Psoas muscle (tissue), 8 donors: ENCODE measurements around the gene MYO7A. TPM values are rescaled to one million over a fixed set of nuclear protein-coding genes. Genes with fewer than 3 reads are reported as not detected.

ENCODE experiments used
- ATAC-seq, 4 donors: fragments of 200-7000 bp; cut with Tn5 transposase; one replicate each; pipeline ENCODE4 v1.9.1; 2020; ENCODE audit warnings: moderate library complexity in 3 of 4, mild to moderate bottlenecking in 2 of 4
- DNase-seq, 2 donors: peaks; one replicate each; pipeline ENCODE4 v3.0.0-alpha.2; 2020
- H3K27ac ChIP-seq: fragments of 200-600 bp; one replicate; pipeline ENCODE4 v1.8.0; 2022
- H3K27me3 ChIP-seq, 3 donors: fragments of 200-600 bp in 1 of 3; one replicate each; pipeline versions ENCODE4 v1.6.1 to v1.8.0; 2013 to 2022; ENCODE audit warnings: low read length in 2 of 3, mild to moderate bottlenecking in 2 of 3, moderate library complexity in 1 of 3; ENCODE audit not compliant: insufficient read depth in 3 of 3
- H3K36me3 ChIP-seq, 2 donors: fragments of 200-600 bp in 1 of 2; one replicate each; pipeline versions ENCODE4 v1.6.1 to v1.8.0; 2013 to 2022; ENCODE audit warnings: low read depth in 1 of 2, mild to moderate bottlenecking in 1 of 2, moderate library complexity in 1 of 2; ENCODE audit not compliant: insufficient read depth in 1 of 2
- H3K4me1 ChIP-seq: fragments of 200-600 bp; one replicate; pipeline ENCODE4 v1.8.0; 2022
- H3K4me3 ChIP-seq: fragments of 200-600 bp; one replicate; pipeline ENCODE4 v1.8.0; 2022; ENCODE audit warnings: mild to moderate bottlenecking
- H3K9me3 ChIP-seq: fragments of 200-600 bp; one replicate; pipeline ENCODE4 v1.8.0; 2022
- WGBS, 3 donors: extraction: QIAGEN DNeasy Blood & Tissue Kit; methylation state at CpG; one replicate each; pipeline versions ENCODE4 v1.1.6 to v1.1.7; 2013; 5-methylcytosine and 5-hydroxymethylcytosine counted together
- intact Hi-C, 2 donors: fragments of 100-400 bp; cut with DNase I; formaldehyde crosslinking; loops; one replicate each; pipeline versions ENCODE4 v1.11.0 to v1.14.2; 2022
- polyA plus RNA-seq, 3 donors: library from polyadenylated mRNA; stranded (reverse); fragments of 200-250 nt; gene quantifications; one replicate each; pipeline ENCODE4 v1.2.3, GENCODE V29; 2013
- total RNA-seq, 4 donors: library from RNA; stranded (reverse); fragmentation: NEBNext Ultra II Directional in 2 of 4; extraction: Animal tissue kit (Norgen Biotek cat#: 25700) in 2 of 4; gene quantifications; one replicate each; pipeline versions ENCODE4 v1.2.1 to v1.2.4, GENCODE V29; 2021 to 2023
- TF ChIP-seq, protein P1 (sequence below): fragments of 200-600 bp; IDR thresholded peaks from one replicate; pipeline ENCODE4 v1.8.0; 2022; ENCODE audit warnings: antibody characterized with exemption
- donor health status: healthy with polysubstance abuse.
- donor health status: DM: no; HTN: no; CAD: no; lungs with moderate emphysema.
- donor health status: Bipolar disorder and iron deficiency.
- donor health status: healthy.
- donor health status: DM: yes; HTN: yes; CAD: no.
- donor health status: DM: no; HTN: no; CAD: no.
- donor health status: DM: no; HTN: no; CAD: no.
- donor health status: DM: yes; HTN: yes; CAD: no.

MYO7A gene
- total and polyA plus RNA-seq, 7 donors, result 0.62 to 3.0 (median 2.3) TPM

- TF ChIP-seq, protein P1, sequence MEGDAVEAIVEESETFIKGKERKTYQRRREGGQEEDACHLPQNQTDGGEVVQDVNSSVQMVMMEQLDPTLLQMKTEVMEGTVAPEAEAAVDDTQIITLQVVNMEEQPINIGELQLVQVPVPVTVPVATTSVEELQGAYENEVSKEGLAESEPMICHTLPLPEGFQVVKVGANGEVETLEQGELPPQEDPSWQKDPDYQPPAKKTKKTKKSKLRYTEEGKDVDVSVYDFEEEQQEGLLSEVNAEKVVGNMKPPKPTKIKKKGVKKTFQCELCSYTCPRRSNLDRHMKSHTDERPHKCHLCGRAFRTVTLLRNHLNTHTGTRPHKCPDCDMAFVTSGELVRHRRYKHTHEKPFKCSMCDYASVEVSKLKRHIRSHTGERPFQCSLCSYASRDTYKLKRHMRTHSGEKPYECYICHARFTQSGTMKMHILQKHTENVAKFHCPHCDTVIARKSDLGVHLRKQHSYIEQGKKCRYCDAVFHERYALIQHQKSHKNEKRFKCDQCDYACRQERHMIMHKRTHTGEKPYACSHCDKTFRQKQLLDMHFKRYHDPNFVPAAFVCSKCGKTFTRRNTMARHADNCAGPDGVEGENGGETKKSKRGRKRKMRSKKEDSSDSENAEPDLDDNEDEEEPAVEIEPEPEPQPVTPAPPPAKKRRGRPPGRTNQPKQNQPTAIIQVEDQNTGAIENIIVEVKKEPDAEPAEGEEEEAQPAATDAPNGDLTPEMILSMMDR, result no peak
- 94 to 97% (median 97%) methylated on average over 1 of the region's 1 CpG for WGBS, 3 donors
- DNase-seq, result no peak
- ATAC-seq, result no peak
- Histone ChIP-seq H3K4me1 (no peaks in the 10 kb centered on the region), H3K27me3 (no peaks in the 10 kb centered on the region), H3K27ac (no peak overlapping the region), H3K36me3 (no peaks in the 10 kb centered on the region), H3K9me3 (no peaks in the 10 kb centered on the region), H3K4me3 (no peak overlapping the region)
- intact Hi-C loops, result loop anchor here (5.0 to 10.0 kb wide), 4 partner anchors 59 to 262 kb away; partner anchors contain the start of gene MYO7A (in 1 of the 2)
These were observed 58.3 kb downstream of the MYO7A start for GRCh38 chr11:77186302-77186701.

DNA sequence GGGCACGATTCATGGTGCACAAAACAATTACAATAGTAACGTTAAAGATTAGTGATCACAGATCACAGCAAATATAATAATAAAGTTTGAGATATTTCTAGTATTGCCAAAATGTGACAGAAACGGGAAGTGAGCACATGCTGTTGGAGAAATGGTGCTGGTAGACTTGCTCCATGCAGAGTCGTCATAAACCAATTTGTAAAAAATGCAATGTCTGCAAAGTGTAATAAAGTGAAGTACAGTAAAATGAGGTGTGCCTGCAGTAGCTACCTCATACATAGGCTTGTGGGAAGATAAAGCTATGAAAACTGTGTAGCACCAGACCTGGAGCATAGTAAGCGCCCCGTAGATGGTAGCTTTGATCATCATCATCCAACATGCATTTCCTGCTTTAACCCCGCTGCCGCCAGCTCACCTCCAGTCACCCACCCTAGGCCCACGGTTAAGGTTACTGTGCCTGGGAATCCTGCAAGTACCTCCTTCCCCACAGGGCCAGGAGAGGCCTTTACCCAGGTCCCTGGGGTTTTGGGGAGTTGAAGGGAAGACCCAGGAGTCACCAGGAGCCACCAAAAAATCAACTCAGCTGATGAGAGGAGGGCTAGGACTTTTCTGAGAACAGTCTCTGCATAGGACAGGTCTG is 59.2 kb downstream of the MYO7A start:
- H3K9me3 ChIP-seq, result no peaks in the 10 kb centered on the region
- H3K4me1 ChIP-seq, result no peaks in the 10 kb centered on the region
- ATAC-seq (no peak), DNase-seq (no peak)
- no peaks in the 10 kb centered on the region for H3K36me3 ChIP-seq
- no peak overlapping the region for H3K4me3 ChIP-seq
- no peaks in the 10 kb centered on the region for H3K27me3 ChIP-seq
- TF ChIP-seq, protein P1, result no peak
- no peak overlapping the region for H3K27ac ChIP-seq
- intact Hi-C loops, result loop anchor here (1.0 to 10.0 kb wide), 5 partner anchors 60 to 262 kb away; partner anchors contain the start of gene MYO7A (in 1 of the 2)
- 91 to 93% (median 91%) methylated on average over 9 of the region's 9 CpGs for WGBS, 3 donors

DNA sequence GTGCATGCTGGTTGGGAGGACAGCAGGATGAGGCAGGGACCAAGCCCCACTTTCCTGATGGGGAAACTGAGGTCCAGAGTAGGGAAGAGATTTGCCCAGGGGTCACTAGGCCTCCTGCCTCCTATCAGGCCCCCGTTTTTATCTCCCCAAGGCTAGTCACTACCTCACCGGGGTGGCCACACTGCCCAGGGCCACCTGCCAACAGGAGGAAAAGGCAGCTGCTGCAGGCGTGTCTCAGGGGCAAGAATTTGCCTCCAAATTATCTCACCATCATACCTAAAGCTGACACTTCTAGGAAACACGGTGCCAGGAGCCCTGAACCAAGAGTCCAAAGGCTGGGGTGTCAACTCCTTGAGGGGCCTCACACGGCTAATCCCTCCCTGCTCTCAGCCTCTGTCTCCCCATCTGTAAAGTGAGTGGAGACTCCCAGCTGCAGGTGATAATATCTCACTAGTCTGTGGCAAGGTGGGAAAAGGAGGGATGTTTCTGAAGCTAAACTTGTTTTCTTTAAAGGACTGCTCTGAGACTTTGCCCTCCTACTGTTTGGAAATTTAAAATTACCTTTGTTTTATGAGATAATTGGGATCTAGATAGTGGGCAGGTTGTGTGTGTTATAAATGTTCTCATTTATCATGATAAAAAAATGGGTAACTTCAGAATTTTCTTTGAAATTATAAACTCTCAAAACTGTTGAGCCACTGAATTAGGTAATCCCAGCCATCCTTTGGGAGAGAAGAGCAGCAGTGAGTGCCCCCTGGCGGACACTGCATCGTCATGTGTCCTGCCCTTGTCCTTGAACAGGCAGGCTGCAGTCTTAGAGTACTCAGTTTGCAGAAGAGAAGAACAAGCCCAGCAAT is 60.0 kb downstream of the MYO7A start:
- intact Hi-C loops, result loop anchor here (1.0 to 10.0 kb wide), 5 partner anchors 61 to 263 kb away; partner anchors contain the start of gene MYO7A (in 1 of the 2)
- peak; percentile 82 to 89 for DNase-seq
- peak; percentile 87 to 96 (median 92) for ATAC-seq

DNA sequence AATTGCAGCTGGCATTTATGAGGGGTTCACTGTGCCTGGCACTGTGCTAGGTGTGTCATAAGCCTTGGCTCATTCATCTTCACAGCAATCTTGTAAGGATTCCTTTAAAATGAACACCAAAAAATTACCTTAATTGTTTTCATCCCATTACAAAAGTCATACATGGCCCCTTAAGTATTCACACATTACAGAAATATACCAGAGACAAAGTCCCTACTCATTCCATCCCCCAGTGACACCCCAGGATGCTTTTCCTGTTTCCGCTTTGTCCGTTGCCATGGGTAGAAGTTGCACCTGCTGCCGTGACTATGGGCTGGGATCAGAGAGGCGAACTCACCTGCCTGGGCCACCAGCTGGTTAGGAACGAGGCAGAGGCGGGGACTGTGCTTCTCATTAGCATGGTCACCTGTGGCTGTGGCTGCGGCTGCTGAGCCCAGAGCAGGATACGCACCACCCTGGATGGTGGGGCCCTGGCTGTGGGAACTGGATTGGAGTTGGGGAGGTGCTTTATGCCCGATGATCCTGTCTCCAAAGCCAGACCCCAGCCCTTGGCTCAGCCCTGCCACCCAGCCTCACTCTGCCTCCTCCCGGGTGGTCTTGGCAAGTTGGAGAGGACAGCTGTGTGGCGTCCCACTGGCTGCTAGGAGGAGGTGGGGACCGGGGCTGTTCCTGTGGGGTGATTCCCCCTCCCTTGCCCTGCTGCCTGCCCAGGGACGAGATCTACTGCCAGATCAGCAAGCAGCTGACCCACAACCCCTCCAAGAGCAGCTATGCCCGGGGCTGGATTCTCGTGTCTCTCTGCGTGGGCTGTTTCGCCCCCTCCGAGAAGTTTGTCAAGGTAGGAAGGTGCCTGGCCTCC is 60.8 kb downstream of the MYO7A start:
- H3K27me3 ChIP-seq, result no peaks in the 10 kb centered on the region
- WGBS, 3 donors, result 67 to 76% (median 68%) methylated on average over 17 to 18 of the region's 18 CpGs
- ATAC-seq, result peak in 1 of 4 donors; percentile 17
- peak in 1 of 2 donors; percentile 39 for DNase-seq
- H3K27ac ChIP-seq, result no peak overlapping the region
- TF ChIP-seq, protein P1, result no peak
- no peaks in the 10 kb centered on the region for H3K36me3 ChIP-seq
- intact Hi-C loops, result loop anchor here (5.0 to 10.0 kb wide), 4 partner anchors 62 to 264 kb away; partner anchors contain the start of gene MYO7A (in 1 of the 2)
- H3K9me3 ChIP-seq, result no peaks in the 10 kb centered on the region
- H3K4me3 ChIP-seq, result no peak overlapping the region
- H3K4me1 ChIP-seq, result no peaks in the 10 kb centered on the region

More for the DNA sequence above, 60.0 kb downstream of the MYO7A start:
- no peaks in the 10 kb centered on the region for H3K9me3 ChIP-seq
- 46 to 56% (median 55%) methylated on average over 7 of the region's 7 CpGs for WGBS, 3 donors
- no peak overlapping the region for H3K4me3 ChIP-seq
- no peaks in the 10 kb centered on the region for H3K36me3 ChIP-seq
- TF ChIP-seq, protein P1, result peak; percentile 91
- no peaks in the 10 kb centered on the region for H3K4me1 ChIP-seq
- H3K27me3 ChIP-seq, result no peaks in the 10 kb centered on the region
- no peak overlapping the region for H3K27ac ChIP-seq
